ENCODE data around the gene MVB12B.

MVB12B gene

GRCh38 chr9:126480813-126481212 lies 154.2 kb downstream of the MVB12B start:
- DNase-seq (ENCODE audit: low read depth, low spot score) = no peak
- Histone ChIP-seq H3K9ac (ENCODE audit: insufficient read length) (no peak overlapping the region), H3K36me3 (ENCODE audit: insufficient read depth, low read length) (no peaks in the 10 kb centered on the region), H3K4me3 (no peak overlapping the region), H3K9me3 (ENCODE audit: low read depth, low read length) (no peaks in the 10 kb centered on the region), H3K27ac (no peak overlapping the region)
- TF ChIP-seq POLR2AphosphoS5 (IDR thresholded peaks at IDR 0.05; ENCODE audit: borderline replicate concordance, low read depth, low read length) (no peak), FOXP2 (optimal IDR thresholded peaks at IDR 0.05; ENCODE audit: control extremely low read depth, extremely low read length, insufficient read depth) (no peak), EZH2 (IDR thresholded peaks at IDR 0.05) (no peak)

DNA sequence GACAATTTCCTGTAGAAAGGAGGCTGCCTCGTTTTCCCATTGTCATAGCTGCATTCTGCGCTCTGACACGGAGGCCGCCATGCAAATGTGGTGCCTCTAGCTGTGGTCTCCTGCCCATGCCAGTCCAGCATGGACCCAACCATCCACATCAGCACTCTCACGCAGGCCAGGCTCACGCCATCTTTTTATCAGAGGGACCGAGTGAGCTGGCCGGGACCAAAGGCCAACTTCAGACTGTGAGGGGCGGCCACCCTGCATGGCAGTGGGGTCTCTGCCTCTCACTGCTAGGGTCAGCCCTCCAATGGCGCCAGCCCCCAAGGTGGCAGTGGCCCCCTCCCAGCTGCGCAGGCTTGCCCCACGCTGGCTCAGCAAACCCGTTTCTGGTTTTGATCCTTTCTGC lies 155.2 kb downstream of the MVB12B start:
- Histone ChIP-seq H3K9ac (ENCODE audit: insufficient read length) (no peak overlapping the region), H3K9me3 (ENCODE audit: low read depth, low read length) (no peaks in the 10 kb centered on the region), H3K27ac (no peak overlapping the region), H3K36me3 (ENCODE audit: insufficient read depth, low read length) (no peaks in the 10 kb centered on the region), H3K4me3 (no peak overlapping the region)
- no peak for DNase-seq (ENCODE audit: low read depth, low spot score)
- TF ChIP-seq EZH2 (IDR thresholded peaks at IDR 0.05) (no peak), POLR2AphosphoS5 (IDR thresholded peaks at IDR 0.05; ENCODE audit: borderline replicate concordance, low read depth, low read length) (no peak), FOXP2 (optimal IDR thresholded peaks at IDR 0.05; ENCODE audit: control extremely low read depth, extremely low read length, insufficient read depth) (no peak)

DNA sequence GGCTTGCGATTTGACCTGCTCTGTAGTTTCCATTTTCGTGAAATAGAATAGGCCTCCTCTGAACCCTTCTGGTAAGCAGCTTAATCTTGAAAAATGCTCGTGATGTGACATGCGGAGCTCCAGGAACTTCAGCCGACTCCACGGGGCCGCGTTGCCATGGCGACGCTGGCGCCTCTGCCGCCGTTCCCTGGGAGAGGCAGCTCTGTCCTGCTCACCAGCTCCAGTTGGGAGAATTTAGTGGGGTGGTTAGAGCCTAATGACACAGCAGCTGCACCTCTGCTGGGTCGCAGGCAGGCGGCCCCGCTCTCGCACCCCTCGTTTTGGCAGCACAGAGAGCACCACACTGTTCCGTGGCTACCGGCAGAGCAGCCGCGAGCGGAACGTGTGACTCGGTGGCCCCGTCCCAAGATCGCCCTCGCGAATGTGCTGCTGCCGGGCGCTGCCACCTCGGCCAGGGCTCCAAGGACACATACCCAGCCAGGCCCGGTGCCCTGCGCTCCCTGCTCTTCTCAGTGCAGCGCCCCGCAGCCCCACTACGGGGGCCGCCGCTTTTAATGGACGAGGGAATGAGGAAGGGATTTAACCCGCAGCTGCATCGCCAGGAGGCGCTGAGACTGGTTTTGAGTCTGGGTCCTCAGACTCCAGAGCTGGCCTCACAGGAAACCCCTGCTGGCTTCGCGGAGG lies 155.9 kb downstream of the MVB12B start:
- Histone ChIP-seq H3K27ac (no peak overlapping the region), H3K4me3 (no peak overlapping the region), H3K36me3 (ENCODE audit: insufficient read depth, low read length) (no peaks in the 10 kb centered on the region), H3K9ac (ENCODE audit: insufficient read length) (no peak overlapping the region), H3K9me3 (ENCODE audit: low read depth, low read length) (no peaks in the 10 kb centered on the region)
- TF ChIP-seq EZH2 (IDR thresholded peaks at IDR 0.05) = no peak
- no peak for TF ChIP-seq POLR2AphosphoS5 (IDR thresholded peaks at IDR 0.05; ENCODE audit: borderline replicate concordance, low read depth, low read length)
- no peak for TF ChIP-seq FOXP2 (optimal IDR thresholded peaks at IDR 0.05; ENCODE audit: control extremely low read depth, extremely low read length, insufficient read depth)
- no peak for DNase-seq (ENCODE audit: low read depth, low spot score)

DNA sequence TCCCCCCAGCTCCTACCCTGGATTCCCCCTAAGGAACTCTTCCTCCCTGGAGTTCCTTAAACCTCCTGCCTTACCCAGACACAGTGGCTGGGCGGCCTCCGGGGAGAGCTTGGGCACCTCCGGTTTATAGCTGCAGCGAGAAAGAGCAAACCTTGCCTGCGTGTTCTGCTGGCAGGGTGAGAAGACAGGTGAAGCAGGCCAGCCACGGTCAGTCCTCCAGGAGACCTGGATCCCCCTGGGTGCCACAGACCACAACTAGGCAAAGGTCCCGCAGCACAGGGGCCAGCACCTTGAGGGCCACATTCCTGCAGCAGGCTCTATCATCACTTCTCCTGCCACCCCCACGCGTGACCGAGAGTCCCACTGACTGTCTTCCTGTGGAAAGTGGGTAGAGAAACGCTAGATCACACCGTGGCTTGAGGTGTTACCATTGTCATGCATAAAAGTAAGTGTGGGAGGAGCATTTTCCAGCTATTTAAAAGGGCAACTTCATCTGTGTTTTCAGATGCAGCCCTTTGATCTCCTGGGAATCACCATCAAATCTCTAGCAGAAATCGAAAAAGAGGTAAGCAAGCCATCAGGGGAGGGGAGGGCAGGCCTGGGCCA lies 156.9 kb downstream of the MVB12B start:
- H3K27ac ChIP-seq = no peak overlapping the region
- DNase-seq (ENCODE audit: low read depth, low spot score) = no peak
- no peaks in the 10 kb centered on the region for H3K36me3 ChIP-seq (ENCODE audit: insufficient read depth, low read length)
- TF ChIP-seq EZH2 (IDR thresholded peaks at IDR 0.05) = no peak
- TF ChIP-seq POLR2AphosphoS5 (IDR thresholded peaks at IDR 0.05; ENCODE audit: borderline replicate concordance, low read depth, low read length) = no peak
- TF ChIP-seq FOXP2 (optimal IDR thresholded peaks at IDR 0.05; ENCODE audit: control extremely low read depth, extremely low read length, insufficient read depth) = no peak
- H3K9me3 ChIP-seq (ENCODE audit: low read depth, low read length) = no peaks in the 10 kb centered on the region
- no peak overlapping the region for H3K4me3 ChIP-seq
- H3K9ac ChIP-seq (ENCODE audit: insufficient read length) = no peak overlapping the region

DNA sequence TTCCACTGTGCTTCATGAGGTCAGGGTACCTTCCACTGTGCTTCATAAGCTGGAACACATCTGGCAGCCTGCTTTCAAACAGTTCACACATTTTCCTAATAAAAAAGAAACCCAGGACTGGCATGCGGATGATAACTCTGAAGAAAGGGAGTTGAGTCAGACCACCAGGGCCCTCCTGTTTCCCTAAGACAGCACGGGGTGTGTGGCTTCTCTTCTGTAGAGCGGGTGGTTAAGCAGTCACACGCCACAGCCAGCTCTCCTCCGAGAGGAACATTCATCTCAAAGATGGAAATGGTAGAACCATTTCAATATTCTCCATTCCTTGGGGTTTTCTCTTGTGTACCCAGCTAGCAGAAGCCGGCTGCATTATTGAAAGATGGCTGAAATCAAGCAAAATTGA lies 159.0 kb downstream of the MVB12B start:
- no peak overlapping the region for H3K27ac ChIP-seq
- no peak overlapping the region for H3K9ac ChIP-seq (ENCODE audit: insufficient read length)
- no peaks in the 10 kb centered on the region for H3K36me3 ChIP-seq (ENCODE audit: insufficient read depth, low read length)
- no peak for DNase-seq (ENCODE audit: low read depth, low spot score)
- TF ChIP-seq EZH2 (IDR thresholded peaks at IDR 0.05) = no peak
- H3K9me3 ChIP-seq (ENCODE audit: low read depth, low read length) = no peaks in the 10 kb centered on the region
- no peak overlapping the region for H3K4me3 ChIP-seq

DNA sequence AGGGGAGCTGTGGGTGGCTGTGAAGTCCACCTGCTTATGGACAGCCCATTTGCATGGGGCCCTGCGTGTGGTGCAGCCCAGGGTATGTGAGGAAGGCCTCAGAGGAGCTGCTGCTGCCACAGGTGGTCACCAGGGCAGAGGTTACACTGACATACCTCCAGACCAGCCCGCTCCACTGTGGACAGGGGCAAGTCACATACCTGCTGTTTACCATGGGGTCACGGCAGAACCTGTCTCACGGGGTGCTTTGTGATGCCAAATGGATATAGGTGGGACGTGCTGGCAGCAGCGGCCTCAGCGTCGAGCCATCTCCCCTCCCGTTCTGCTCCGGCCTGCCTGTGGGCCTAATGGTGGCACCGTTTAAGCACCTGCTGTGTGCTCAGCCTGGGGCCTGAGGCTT lies 159.6 kb downstream of the MVB12B start:
- no peak for DNase-seq (ENCODE audit: low read depth, low spot score)
- H3K9me3 ChIP-seq (ENCODE audit: low read depth, low read length) = no peaks in the 10 kb centered on the region
- no peak for TF ChIP-seq POLR2AphosphoS5 (IDR thresholded peaks at IDR 0.05; ENCODE audit: borderline replicate concordance, low read depth, low read length)
- TF ChIP-seq EZH2 (IDR thresholded peaks at IDR 0.05) = no peak
- no peak for TF ChIP-seq FOXP2 (optimal IDR thresholded peaks at IDR 0.05; ENCODE audit: control extremely low read depth, extremely low read length, insufficient read depth)
- H3K9ac ChIP-seq (ENCODE audit: insufficient read length) = no peak overlapping the region
- no peak overlapping the region for H3K4me3 ChIP-seq
- no peaks in the 10 kb centered on the region for H3K36me3 ChIP-seq (ENCODE audit: insufficient read depth, low read length)
- H3K27ac ChIP-seq = no peak overlapping the region

- no peak for TF ChIP-seq EZH2 (IDR thresholded peaks at IDR 0.05)
- no peak for TF ChIP-seq FOXP2 (optimal IDR thresholded peaks at IDR 0.05; ENCODE audit: control extremely low read depth, extremely low read length, insufficient read depth)
- no peak for TF ChIP-seq POLR2AphosphoS5 (IDR thresholded peaks at IDR 0.05; ENCODE audit: borderline replicate concordance, low read depth, low read length)
- H3K4me3 ChIP-seq = no peak overlapping the region
Observed at GRCh38 chr9:126487856-126488255, 161.2 kb downstream of the MVB12B start.

GRCh38 chr9:126488310-126488709 lies 161.7 kb downstream of the MVB12B start:
- no peak for DNase-seq (ENCODE audit: low read depth, low spot score)
- Histone ChIP-seq H3K9me3 (ENCODE audit: low read depth, low read length) (no peaks in the 10 kb centered on the region), H3K4me3 (no peak overlapping the region), H3K27ac (no peak overlapping the region), H3K36me3 (ENCODE audit: insufficient read depth, low read length) (no peaks in the 10 kb centered on the region), H3K9ac (ENCODE audit: insufficient read length) (no peak overlapping the region)
- no peak for TF ChIP-seq FOXP2 (optimal IDR thresholded peaks at IDR 0.05; ENCODE audit: control extremely low read depth, extremely low read length, insufficient read depth)
- no peak for TF ChIP-seq EZH2 (IDR thresholded peaks at IDR 0.05)
- no peak for TF ChIP-seq POLR2AphosphoS5 (IDR thresholded peaks at IDR 0.05; ENCODE audit: borderline replicate concordance, low read depth, low read length)

More at GRCh38 chr9:126487856-126488255, 161.2 kb downstream of the MVB12B start:
- Histone ChIP-seq H3K9me3 (ENCODE audit: low read depth, low read length) (no peaks in the 10 kb centered on the region), H3K9ac (ENCODE audit: insufficient read length) (no peak overlapping the region), H3K36me3 (ENCODE audit: insufficient read depth, low read length) (no peaks in the 10 kb centered on the region), H3K27ac (no peak overlapping the region)
- DNase-seq (ENCODE audit: low read depth, low spot score) = no peak
